PFSK-1 (cell line): ENCODE results near the gene SSR4.

Experiments
- FOXP2 ChIP-seq: optimal IDR thresholded peaks from 2 replicates; pipeline ENCODE3; 2011; ENCODE audit warnings: borderline replicate concordance, control low read depth, inconsistent platforms; ENCODE audit not compliant: insufficient read depth; ENCODE audit errors: extremely low read length, extremely low read depth
- POLR2AphosphoS5 ChIP-seq: IDR thresholded peaks from 2 replicates; pipeline ENCODE4 v1.6.1; 2012; ENCODE audit warnings: low read depth, mild to moderate bottlenecking, control low read depth, low read length, moderate library complexity

GRCh38 chrX:153827903-153828302, 33.4 kb downstream of the SSR4 start:
- TF ChIP-seq POLR2AphosphoS5 (no peak), FOXP2 (no peak)
